Stimulated activated CD4-positive, alpha-beta T cell treated with anti-CD3 and anti-CD28 coated beads, TNF-alpha, amount 100 ng/mL, for 48 hours (primary cell): ENCODE results near the gene SLIT3.

Experiments
- DNase-seq, 3 donors: peaks; one replicate each; pipeline ENCODE4 v3.0.0-alpha.2; 2020; ENCODE audit warnings: low read depth in 3 of 3

Gene SLIT3

DNA sequence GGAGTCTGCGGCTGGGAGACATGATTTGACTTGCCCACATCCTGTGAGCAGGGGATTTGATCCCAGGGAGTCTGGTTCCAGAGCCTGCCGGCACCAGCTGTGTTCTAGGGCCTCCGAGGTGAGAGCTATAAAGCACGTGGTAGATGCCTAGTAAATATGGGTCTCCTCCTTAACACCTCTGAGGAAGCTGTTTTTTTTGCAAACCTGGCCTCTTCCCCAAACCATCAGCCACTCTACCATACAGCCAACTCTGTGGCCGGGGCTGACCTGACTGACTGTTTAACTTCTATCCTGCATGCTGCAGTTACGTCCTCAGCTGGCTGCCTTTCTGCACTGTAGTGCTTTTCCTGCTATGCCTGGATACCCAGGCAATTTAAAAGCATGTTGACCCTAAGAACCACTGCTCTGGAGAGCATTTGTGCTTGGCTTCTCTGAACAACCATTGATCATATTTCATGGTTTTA lies 220.5 kb downstream of the SLIT3 start:
- no peak for DNase-seq

DNA sequence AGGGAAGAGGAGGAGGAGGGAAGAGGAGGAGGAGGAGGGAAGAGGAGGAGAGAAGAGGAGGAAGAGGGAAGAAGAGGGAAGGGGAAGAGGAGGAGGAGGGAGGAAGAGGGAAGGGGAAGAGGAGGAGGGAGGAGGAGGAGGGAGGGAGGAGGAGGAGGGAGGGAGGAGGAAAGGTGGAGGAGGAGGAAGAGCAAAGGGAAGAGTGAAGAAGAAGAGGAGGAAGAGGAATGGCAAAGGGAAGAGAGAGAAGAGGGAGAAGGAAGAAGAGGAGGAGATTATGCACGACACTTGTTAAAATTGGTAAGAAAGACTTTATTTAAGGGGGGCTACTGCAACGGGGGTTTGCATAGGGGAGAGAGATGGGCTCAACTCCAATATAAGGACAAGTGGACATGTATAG lies 221.2 kb downstream of the SLIT3 start:
- no peak for DNase-seq

GRCh38 chr5:169074839-169075238 lies 226.1 kb downstream of the SLIT3 start:
- no peak for DNase-seq

DNA sequence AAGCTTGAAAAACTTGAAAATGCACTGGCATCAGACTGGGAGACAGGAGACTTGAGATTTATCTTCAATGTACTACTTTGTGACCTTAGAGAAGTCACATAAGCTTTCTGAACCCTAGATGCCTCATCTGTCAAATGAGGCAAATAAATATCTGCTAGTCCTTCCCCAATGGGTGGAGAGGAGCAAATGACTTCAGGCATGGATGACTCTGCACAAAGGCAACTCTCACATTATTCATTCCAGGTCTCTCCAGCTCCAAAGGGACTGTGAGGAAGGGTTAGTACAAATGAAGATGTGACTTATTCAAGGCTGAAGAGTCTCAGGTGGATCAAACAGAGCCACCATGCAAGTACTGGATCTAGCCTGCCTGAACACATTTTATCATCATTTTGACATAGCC lies 228.7 kb downstream of the SLIT3 start:
- DNase-seq, result no peak

DNA sequence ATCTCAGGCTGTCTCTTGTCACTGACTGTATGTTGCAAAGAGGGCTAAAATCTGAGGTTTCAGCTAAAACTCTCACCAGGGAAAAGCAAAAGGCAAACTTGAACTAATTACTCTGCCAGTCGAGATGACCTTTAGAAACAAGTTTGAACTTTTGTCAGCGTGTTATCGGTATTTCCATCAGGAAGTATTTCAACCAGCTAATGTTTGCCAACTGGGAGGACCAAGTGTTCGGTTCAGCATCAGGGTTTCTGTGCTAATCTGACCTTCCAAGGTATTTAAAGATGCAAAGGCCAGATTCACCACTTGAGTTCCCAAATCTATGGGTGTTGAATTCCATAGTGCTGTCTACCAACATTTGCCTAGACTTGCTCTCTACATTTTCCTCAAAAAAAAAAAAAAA lies 230.5 kb downstream of the SLIT3 start:
- no peak for DNase-seq

GRCh38 chr5:169067751-169068173 lies 233.2 kb downstream of the SLIT3 start:
- DNase-seq, result no peak

- DNase-seq, result no peak
These were observed 235.5 kb downstream of the SLIT3 start for GRCh38 chr5:169065400-169065799.

- no peak for DNase-seq
These were observed 236.8 kb downstream of the SLIT3 start for GRCh38 chr5:169064093-169064492.

DNA sequence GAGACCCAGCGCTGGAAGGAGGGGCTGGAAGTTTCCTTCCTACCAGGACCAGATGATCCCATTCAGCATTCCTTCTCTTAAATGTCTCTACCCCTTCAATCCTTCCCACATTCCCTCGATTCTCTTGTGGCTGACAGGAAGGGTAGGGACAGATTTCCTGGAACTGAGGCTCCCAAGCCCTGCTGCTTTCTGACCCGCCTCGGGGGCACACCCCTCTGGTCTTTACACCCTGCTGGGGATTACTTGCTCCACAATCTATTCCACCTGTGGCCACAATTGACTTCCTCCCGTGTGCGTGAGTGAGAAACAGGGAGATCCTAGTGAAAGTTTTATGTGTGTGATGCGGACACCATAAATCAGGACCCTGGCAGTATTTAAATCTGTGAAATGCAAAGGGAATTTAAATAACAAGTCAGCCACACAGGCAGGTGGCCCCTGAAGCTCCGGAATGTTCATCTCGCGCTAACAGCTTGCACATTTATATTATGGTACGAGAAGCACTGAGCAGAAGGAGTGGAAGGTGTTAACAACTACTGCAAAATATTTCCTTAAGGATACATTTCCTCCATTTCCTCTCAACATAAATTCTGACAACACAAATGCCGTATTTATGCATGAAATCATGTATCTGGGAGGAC lies 237.5 kb downstream of the SLIT3 start:
- DNase-seq, result no peak

DNA sequence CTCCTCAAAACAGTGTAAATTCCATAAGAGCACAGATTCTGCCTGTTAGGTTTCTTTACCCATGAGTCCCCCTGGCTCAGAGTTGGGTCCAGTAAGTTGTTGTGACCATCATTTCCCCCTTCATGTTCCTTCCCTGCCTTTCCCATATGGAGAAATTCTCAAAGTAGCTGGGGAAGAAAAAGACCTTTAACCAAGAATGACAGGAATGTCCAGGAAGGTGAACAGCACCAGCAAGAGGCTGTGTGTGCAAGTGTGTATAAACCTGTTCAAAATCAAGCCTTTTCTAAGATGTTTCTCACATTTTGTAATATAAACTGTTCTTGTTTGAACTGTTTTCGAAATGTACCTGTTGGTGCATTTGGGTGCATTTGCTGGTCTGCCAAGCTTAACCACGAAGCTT lies 238.2 kb downstream of the SLIT3 start:
- no peak for DNase-seq

DNA sequence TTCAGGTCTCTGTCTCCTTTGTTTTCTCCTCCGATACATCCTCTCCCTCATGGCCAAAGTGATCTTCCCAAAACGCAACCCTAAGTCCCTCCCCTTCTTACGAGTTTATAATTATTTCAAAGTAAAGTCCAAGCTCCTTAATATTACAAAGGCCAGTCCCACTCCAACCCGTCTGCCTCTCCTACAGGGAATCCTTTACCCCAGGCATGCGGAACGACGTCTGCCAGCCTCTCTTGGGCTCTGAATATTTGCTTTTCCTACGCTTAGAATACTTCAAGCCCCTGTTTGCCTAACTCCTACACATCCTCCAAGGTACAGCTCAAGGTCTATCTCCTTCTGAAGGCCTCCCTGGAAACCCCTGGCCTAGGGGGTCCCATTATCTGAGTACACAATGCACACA lies 246.4 kb downstream of the SLIT3 start:
- no peak for DNase-seq

DNA sequence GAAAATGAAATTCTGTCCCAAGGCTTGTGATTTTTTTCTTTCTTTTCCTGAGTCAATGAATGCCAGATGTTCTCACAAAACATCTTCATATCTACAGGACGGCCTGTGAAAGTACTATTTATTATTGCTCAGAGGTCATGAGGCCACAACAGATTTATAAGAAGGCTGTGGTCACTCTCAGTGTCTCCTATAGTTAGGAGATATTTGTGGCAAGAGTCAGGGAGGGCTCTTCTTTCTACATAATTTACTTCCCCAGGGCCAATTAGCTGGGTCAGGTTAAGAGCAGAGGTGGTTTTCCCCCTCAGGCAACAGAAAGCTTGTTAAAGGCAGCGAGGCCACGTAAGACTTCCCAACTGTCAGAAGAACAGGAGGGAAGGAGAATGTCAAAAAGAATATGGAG lies 248.7 kb downstream of the SLIT3 start:
- DNase-seq, result no peak

GRCh38 chr5:169051351-169051750 lies 249.6 kb downstream of the SLIT3 start:
- no peak for DNase-seq

GRCh38 chr5:169050636-169051035 lies 250.3 kb downstream of the SLIT3 start:
- DNase-seq, result no peak

- DNase-seq, result no peak
These were observed 250.8 kb downstream of the SLIT3 start for GRCh38 chr5:169050146-169050571.

GRCh38 chr5:169049712-169050111 lies 251.2 kb downstream of the SLIT3 start:
- no peak for DNase-seq

GRCh38 chr5:169048181-169049125 lies 252.5 kb downstream of the SLIT3 start:
- no peak for DNase-seq

DNA sequence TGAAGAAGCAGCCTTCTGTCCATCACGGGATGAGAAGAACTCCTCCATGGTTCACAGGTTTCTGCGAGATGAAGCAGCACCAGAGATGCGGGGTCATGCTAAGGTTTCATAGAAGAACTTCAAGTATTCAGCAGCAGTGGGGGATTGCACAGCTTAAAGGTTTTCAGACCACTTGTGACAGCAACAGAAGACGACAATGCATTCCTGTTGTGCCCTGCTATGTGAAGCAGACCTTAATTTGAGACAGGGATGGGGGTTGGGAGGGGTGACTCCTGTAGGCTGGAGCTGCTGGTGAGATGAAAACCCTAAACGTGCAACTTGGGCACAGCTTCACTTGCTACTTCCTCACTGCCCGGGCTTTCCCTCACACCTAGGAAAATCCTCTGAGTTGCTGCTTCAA lies 256.0 kb downstream of the SLIT3 start:
- no peak for DNase-seq

DNA sequence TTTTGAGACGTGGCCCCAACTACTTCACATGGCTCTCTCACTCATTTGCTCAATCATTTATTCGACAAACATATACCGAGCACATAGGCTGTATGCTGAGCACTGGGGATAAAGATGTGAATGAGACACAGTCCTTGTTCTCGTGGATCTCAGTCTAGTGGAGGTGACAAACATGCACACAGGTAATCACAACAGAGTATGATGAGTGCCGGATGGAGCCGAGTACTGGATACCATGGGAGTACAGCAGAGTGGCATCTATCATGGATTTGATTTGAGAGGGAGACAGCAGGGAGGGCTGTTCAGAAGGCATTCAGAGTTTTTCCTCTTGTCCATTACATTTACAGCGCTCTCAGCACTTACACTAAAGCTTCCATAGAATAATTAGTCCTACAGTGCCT lies 259.8 kb downstream of the SLIT3 start:
- no peak for DNase-seq

- DNase-seq, result no peak
These were observed 261.3 kb downstream of the SLIT3 start for GRCh38 chr5:169039592-169039991.

DNA sequence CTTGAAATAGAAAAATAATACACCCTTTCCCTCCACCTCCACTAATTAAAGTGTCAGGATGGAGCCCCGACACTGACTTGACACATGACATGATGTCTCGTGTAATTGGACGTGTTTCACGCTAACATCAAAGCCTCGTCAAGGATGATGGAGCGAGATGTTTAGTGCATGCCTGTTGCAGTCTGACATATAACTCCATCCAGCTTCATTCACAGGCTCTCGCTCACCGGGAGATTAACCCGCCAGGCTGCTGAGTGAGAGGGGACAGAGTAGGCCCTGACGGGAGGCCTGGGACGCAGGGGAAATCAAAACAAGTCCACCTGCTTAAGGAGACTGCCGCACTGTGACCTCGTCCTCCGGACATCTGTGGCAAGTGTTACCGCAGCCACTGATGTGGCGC lies 263.5 kb downstream of the SLIT3 start:
- DNase-seq, result no peak

DNA sequence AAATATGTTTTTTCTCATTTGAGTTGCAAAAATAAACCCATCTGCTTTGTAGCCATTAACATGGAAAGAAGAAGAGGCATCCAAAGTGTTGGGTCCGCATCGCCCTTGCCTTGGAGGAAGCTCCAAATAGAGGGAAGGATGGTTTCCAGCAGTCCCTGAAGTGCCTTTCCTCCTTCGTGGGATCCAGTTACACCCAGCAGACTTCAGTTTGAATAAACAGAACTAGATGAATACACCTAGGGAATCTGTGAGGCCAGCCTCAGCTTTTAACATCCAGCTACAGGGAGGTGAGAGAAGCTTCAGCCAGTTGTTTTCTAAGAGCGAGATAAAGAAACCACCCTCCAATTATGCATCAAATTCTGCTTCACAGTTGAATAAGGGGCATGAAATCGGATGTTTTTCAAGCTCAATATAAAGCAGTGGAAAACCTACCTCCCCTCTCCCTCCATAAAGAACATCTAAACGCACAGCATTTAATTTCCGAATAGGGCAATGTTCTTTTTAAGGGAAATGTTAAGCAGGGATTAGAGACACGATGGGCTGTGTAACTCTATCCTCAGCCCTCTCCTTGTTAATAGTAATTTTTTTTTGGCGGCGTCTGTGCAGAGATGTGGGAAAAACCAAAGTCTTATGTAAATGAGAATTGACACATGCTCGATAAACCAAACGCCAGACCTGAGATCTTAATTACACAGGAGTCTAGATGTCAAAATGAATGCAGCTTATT lies 264.7 kb downstream of the SLIT3 start:
- no peak for DNase-seq
